HG02571 (cell line): Measurements from ENCODE around the gene SYNGR3.

Experiments
- ATAC-seq: cut with Tn5 transposase; IDR thresholded peaks from one replicate; pipeline ENCODE4 v1.9.1; 2021; ENCODE audit warnings: mild to moderate bottlenecking, moderate library complexity; ENCODE audit not compliant: unreplicated experiment

Gene SYNGR3

GRCh38 chr16:2039274-2040031, 49.7 kb downstream of the SYNGR3 start:
- ATAC-seq: no peak

GRCh38 chr16:2040041-2040786, 50.4 kb downstream of the SYNGR3 start:
- ATAC-seq: no peak

GRCh38 chr16:2040787-2041522, 51.2 kb downstream of the SYNGR3 start:
- ATAC-seq: no peak

GRCh38 chr16:2042171-2042985, 52.6 kb downstream of the SYNGR3 start:
- ATAC-seq: no peak

GRCh38 chr16:2042986-2043666, 53.4 kb downstream of the SYNGR3 start:
- no peak for ATAC-seq
